HG03521 (cell line): ENCODE measurements around the gene RPUSD4.

Experiments used
- ATAC-seq: cut with Tn5 transposase; IDR thresholded peaks from one replicate; pipeline ENCODE4 v1.9.1; 2021; ENCODE audit warnings: mild to moderate bottlenecking, moderate library complexity; ENCODE audit not compliant: unreplicated experiment

RPUSD4 gene

GRCh38 chr11:126159719-126160344 lies 51.6 kb downstream of the RPUSD4 start:
- no peak for ATAC-seq

- ATAC-seq: no peak
These were observed 53.2 kb downstream of the RPUSD4 start for GRCh38 chr11:126158054-126158791.

GRCh38 chr11:126157326-126158030 lies 54.0 kb downstream of the RPUSD4 start:
- ATAC-seq: no peak

GRCh38 chr11:126156814-126157213 lies 54.6 kb downstream of the RPUSD4 start:
- ATAC-seq: no peak

GRCh38 chr11:126155402-126156187 lies 55.9 kb downstream of the RPUSD4 start:
- ATAC-seq: no peak

GRCh38 chr11:126154691-126155090 lies 56.8 kb downstream of the RPUSD4 start:
- ATAC-seq: no peak

- no peak for ATAC-seq
These were observed 57.5 kb downstream of the RPUSD4 start for GRCh38 chr11:126153972-126154371.

- ATAC-seq: no peak
These were observed 58.4 kb downstream of the RPUSD4 start for GRCh38 chr11:126153006-126153405.

GRCh38 chr11:126152586-126152985 lies 58.9 kb downstream of the RPUSD4 start:
- ATAC-seq: no peak

- ATAC-seq: no peak
These were observed 59.3 kb downstream of the RPUSD4 start for GRCh38 chr11:126152152-126152551.
